ENCODE data around the gene SMIM15. TPM values are rescaled to one million over a fixed set of nuclear protein-coding genes. Genes with fewer than 3 reads are reported as not detected.

Gene SMIM15
- total and polyA plus RNA-seq, 2 of the 13 experiments (the other 11 are each of a cell fraction or from before 2014, with no cell fraction given) = 12.7 to 58.2 TPM

DNA sequence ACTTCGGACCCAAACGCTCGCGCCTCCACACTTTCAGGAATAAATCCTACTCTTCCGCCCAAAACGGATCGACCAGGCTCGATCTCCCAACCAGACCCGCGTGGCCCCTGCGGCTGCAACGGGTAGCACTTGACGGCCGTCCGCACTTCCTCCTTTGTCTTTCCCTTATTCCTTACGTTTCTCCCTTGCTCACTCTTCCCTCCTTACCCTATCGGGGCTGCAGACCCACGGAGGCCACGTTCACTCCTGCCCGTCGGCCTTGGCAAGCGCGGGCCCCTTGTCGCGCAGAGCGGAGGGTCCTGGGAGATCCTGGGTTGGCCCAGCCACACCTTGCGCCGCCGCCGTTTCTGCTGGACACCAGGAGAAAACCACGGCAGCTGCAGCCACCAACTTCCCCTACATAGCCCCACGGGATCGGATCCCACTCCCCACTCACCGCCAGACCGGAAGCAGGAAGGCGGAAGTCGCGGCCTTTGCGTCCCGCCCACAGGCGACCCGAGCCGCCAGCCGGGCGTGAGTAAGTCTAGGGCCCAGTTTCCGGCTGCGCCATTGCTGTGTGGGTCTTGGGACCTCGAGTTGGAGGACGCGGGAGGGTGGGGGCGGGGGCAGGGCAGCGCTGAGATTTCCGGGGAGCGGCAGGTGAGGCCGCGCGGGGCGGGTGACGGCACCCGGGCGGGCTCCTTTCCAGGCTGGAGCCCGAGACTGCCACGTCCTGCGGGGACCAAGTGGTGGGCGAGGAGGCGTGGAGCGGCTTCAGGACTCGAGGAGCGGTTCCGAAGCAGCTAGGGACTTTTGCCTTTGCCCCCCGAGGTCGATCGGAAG, at the start of gene SMIM15 (continued):
- TF ChIP-seq, protein P1, sequence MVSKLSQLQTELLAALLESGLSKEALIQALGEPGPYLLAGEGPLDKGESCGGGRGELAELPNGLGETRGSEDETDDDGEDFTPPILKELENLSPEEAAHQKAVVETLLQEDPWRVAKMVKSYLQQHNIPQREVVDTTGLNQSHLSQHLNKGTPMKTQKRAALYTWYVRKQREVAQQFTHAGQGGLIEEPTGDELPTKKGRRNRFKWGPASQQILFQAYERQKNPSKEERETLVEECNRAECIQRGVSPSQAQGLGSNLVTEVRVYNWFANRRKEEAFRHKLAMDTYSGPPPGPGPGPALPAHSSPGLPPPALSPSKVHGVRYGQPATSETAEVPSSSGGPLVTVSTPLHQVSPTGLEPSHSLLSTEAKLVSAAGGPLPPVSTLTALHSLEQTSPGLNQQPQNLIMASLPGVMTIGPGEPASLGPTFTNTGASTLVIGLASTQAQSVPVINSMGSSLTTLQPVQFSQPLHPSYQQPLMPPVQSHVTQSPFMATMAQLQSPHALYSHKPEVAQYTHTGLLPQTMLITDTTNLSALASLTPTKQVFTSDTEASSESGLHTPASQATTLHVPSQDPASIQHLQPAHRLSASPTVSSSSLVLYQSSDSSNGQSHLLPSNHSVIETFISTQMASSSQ (IDR thresholded peaks at IDR 0.05; ENCODE audit: low read depth) = no peak
- TF ChIP-seq, protein P1 (CRISPR knock-in tag; IDR thresholded peaks at IDR 0.05; ENCODE audit: borderline replicate concordance) = peak; percentile 17; the same call in 1 of the 2 replicates
- TF ChIP-seq ZNF383 (CRISPR knock-in tag; IDR thresholded peaks at IDR 0.05; ENCODE audit: borderline replicate concordance) (no peak), DR1 (CRISPR knock-in tag; IDR thresholded peaks at IDR 0.05) (peak; percentile 89), HOXA7 (CRISPR knock-in tag; IDR thresholded peaks at IDR 0.05) (peak; percentile 90), MIER3 (CRISPR knock-in tag; IDR thresholded peaks at IDR 0.05; ENCODE audit: borderline replicate concordance) (0 out of 2 replicates have a peak, but pooled peaks have one; percentile 8), HOXA3 (CRISPR knock-in tag; IDR thresholded peaks at IDR 0.05) (peak; percentile 92), NFYC (CRISPR knock-in tag; IDR thresholded peaks at IDR 0.05) (peak; percentile 47), PHF20 (CRISPR knock-in tag; IDR thresholded peaks at IDR 0.05) (peak; percentile 88), SSRP1 (CRISPR knock-in tag; IDR thresholded peaks at IDR 0.05) (no peak), ZSCAN12 (CRISPR knock-in tag; IDR thresholded peaks at IDR 0.05) (no peak), ZNF30 (CRISPR knock-in tag; IDR thresholded peaks at IDR 0.05) (0 out of 2 replicates have a peak, but pooled peaks have one; percentile 32), ZKSCAN1 (IDR thresholded peaks at IDR 0.05; ENCODE audit: low read length) (no peak), SPEN (CRISPR knock-in tag; IDR thresholded peaks at IDR 0.05; ENCODE audit: low read depth) (peak; percentile 82), ZBTB38 (CRISPR knock-in tag; IDR thresholded peaks at IDR 0.05) (peak; percentile 26; the same call in 1 of the 2 replicates), HHEX (CRISPR knock-in tag; IDR thresholded peaks at IDR 0.05) (no peak)
- TF ChIP-seq, protein P2, sequence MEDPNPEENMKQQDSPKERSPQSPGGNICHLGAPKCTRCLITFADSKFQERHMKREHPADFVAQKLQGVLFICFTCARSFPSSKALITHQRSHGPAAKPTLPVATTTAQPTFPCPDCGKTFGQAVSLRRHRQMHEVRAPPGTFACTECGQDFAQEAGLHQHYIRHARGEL (CRISPR knock-in tag; IDR thresholded peaks at IDR 0.05) = no peak
- TF ChIP-seq, protein P3, sequence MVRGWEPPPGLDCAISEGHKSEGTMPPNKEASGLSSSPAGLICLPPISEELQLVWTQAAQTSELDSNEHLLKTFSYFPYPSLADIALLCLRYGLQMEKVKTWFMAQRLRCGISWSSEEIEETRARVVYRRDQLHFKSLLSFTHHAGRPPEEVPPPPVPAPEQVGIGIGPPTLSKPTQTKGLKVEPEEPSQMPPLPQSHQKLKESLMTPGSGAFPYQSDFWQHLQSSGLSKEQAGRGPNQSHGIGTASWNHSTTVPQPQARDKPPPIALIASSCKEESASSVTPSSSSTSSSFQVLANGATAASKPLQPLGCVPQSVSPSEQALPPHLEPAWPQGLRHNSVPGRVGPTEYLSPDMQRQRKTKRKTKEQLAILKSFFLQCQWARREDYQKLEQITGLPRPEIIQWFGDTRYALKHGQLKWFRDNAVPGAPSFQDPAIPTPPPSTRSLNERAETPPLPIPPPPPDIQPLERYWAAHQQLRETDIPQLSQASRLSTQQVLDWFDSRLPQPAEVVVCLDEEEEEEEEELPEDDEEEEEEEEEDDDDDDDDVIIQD (CRISPR knock-in tag; IDR thresholded peaks at IDR 0.05; ENCODE audit: low read depth) = peak; percentile 58; the same call in 1 of the 2 replicates
- TF ChIP-seq, protein P4, sequence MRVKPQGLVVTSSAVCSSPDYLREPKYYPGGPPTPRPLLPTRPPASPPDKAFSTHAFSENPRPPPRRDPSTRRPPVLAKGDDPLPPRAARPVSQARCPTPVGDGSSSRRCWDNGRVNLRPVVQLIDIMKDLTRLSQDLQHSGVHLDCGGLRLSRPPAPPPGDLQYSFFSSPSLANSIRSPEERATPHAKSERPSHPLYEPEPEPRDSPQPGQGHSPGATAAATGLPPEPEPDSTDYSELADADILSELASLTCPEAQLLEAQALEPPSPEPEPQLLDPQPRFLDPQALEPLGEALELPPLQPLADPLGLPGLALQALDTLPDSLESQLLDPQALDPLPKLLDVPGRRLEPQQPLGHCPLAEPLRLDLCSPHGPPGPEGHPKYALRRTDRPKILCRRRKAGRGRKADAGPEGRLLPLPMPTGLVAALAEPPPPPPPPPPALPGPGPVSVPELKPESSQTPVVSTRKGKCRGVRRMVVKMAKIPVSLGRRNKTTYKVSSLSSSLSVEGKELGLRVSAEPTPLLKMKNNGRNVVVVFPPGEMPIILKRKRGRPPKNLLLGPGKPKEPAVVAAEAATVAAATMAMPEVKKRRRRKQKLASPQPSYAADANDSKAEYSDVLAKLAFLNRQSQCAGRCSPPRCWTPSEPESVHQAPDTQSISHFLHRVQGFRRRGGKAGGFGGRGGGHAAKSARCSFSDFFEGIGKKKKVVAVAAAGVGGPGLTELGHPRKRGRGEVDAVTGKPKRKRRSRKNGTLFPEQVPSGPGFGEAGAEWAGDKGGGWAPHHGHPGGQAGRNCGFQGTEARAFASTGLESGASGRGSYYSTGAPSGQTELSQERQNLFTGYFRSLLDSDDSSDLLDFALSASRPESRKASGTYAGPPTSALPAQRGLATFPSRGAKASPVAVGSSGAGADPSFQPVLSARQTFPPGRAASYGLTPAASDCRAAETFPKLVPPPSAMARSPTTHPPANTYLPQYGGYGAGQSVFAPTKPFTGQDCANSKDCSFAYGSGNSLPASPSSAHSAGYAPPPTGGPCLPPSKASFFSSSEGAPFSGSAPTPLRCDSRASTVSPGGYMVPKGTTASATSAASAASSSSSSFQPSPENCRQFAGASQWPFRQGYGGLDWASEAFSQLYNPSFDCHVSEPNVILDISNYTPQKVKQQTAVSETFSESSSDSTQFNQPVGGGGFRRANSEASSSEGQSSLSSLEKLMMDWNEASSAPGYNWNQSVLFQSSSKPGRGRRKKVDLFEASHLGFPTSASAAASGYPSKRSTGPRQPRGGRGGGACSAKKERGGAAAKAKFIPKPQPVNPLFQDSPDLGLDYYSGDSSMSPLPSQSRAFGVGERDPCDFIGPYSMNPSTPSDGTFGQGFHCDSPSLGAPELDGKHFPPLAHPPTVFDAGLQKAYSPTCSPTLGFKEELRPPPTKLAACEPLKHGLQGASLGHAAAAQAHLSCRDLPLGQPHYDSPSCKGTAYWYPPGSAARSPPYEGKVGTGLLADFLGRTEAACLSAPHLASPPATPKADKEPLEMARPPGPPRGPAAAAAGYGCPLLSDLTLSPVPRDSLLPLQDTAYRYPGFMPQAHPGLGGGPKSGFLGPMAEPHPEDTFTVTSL (CRISPR knock-in tag; IDR thresholded peaks at IDR 0.05; ENCODE audit: borderline replicate concordance) = peak; percentile 27; the same call in 1 of the 2 replicates
